Right lung (tissue), 5 donors: ENCODE data around the gene NAALADL2. TPM values are rescaled to one million over a fixed set of nuclear protein-coding genes. Genes with fewer than 3 reads are reported as not detected.
"Not testable (repeated sequence)": the region's sequence is repeated elsewhere in the genome, so short reads cannot be mapped to it uniquely, and the experiment has no call there.

Source experiments
- DNase-seq, 2 donors: peaks; one replicate each; pipeline ENCODE4 v3.0.0-alpha.2; 2013
- polyA plus RNA-seq, 5 donors: library from polyadenylated mRNA; unstranded; fragments of 120-200 nt; gene quantifications; one replicate each; pipeline versions ENCODE4 v1.2.1 to v1.2.3, GENCODE V29; 2013; ENCODE audit warnings: inconsistent platforms in 1 of 5, low replicate concordance in 1 of 5; ENCODE audit not compliant: insufficient read length in 5 of 5, insufficient read depth in 1 of 5

The NAALADL2 gene
- polyA plus RNA-seq, 5 donors, result 8.4 to 21.0 (median 18.4) TPM

DNA sequence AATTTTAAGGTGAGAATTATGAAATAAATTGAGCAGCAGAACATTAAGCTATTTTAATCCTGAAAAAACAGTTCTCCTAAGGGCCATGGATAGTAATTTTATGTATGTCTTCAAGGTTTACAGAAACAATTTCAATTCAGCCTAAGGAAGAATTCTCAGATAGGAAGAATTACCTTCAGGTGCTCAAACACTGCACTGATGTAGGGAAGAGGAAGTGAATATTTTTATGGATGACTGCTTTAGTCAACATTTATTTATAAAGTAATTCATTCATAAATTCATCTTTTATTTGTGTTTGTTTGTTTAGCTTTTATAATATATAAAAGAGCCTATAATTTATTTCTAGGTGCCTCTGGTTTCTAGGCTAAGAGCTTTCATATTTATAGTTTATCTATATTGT, 620.7 kb downstream of the NAALADL2 start:
- no peak for DNase-seq

DNA sequence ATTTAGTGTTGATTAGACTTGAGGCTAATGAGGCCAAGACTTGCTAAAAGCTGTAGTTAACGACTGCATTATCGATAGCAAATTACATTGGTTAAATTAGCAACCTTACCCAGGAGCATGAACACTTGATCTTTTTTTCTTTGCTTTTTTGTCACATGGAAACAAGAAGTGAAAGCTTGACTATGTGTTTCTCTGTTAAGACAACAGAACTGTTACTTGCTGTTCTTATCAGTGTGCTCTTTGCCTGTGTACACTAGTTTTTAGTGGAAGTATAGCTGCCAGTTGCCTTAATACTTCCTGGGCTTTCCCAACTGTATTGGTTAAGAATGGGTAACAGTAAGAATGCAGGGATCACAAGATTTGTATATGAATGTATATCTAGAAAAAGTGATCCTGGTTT, 625.5 kb downstream of the NAALADL2 start:
- no peak for DNase-seq

DNA sequence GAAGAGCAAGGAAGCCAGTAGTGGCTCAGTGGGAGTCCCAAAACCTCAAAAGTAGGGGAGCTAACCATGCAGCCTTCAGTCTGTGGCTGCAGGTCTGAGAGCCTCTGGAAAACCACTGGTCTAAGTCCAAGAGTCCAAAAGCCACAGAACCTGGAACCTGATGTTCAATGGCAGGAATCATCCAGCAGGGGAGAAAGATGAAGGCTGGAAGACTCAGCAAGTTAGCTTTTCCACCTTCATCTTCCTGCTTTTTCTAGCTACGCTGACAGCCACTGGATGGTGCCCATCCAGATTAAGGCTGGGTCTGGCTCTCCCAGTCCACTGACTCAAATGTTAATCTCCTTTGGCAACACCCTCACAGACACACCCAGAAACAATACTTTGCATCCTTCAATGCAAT, 626.3 kb downstream of the NAALADL2 start:
- no peak for DNase-seq

DNA sequence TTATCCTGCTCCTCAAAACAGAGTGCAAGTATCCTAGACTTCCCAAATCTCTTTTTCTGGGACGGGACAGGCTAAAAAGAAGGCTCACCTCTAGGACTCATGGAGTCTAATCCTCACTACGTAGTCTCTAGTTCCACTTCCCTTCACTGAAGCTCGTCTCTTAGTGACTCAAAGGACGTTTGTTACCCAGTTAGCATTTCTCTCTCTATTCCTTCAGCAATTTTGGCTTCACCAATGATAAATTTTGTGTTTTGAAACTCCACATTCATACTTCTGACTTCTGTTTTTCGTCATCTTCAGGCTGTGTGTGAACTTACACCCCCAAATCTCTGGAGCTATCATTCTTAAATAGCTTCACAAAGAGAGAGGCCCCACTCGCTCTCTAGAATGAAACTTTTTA, 627.1 kb downstream of the NAALADL2 start:
- no peak for DNase-seq

DNA sequence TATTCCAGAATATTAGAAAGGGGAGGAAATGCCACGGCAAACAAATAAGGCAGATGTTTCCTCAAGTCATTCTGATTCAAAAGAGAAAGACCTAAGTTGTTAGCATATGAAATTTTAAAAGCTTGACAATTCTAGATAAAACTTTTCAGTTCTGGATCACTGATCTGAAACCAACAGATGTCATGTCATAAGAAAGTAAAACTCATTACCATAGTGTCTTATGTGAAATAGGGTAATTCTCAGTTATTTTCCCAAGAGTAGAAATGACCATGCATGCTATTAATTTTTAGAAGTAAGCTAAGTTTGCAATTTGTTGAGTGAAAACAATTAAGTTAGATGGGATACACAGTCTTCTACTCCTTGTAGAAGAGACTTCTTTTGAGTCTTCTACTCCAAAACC, 630.3 kb downstream of the NAALADL2 start:
- DNase-seq, result no peak

DNA sequence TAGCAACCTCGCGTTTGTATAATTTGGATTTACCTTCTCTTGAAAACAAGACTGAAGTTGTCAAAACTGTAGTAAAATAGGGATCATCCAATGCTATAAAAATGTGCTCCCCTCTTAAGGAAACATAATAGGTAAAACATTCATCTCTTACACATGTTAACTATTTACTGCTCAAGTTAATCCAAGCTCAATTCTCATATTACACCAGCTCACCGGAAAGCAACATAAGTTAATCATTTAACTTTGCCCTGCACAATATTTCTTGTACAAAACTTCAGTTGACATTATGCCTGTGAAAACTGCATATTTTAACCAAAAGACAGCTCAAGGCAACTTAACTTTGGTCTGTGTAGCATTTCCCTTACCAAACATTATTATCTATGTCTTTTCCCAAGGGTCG, 634.2 kb downstream of the NAALADL2 start:
- DNase-seq, result no peak

DNA sequence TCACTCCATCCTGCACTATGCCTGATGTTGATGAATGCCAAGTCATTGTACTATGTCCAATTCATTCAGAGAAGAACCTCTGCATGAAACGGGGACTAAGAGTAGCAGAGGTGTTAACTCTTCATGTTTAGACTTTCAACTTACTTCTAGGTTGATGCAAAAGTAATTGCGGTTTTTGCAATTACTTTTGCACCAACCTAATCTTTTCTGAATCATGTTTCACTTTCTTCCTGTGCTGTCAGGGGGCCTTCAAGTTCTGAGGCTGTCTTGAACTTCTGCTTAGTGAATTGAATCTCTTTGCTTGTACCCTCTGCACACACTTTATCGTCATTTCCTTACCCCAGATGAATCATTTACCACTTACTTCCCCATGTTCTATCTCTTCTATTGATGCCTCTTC, 636.2 kb downstream of the NAALADL2 start:
- DNase-seq, result no peak

DNA sequence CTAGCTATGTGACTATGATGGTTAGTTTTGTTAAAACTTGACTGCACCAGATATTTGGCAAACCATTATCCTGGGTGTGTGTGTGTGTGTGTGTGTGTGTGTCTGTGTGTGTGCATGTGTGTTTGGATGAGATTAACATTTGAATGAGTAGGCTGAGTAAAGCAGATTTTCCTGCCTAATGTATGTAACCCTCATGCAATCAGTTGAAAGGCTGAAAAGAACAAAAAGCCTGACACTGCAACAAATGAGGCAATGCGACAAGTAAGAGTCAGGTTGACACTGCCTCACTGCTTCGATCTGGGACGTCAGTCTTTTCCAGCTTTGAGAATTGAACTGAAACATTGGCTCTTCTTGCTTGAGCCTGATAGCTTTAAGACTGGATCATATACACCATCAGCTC, 643.0 kb downstream of the NAALADL2 start:
- DNase-seq, result no peak

DNA sequence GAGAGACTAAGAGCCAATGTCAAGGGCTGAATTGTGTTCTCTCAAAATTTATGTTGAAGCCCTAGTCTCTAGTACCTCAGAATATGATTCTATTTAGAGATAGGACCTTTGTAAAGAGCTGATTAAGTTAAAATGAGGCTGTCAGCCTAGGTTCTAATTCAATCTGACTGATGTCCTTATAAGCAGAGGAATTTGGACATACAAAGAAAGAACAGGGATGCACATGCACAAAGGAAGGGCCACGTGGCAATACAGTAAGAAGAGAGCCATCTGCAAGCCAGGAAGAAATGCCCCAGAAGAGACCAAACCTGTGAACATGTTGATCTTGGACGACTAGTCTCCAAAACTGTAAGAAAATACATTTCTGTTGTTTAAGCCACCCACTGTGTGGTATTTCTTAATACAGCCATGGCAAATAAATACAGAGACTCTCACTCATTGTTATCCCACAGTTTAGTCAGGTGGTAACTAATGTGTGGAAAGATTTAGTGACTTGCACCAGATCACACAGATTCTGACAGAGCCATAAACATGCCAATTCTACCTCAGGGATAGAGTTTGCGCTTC, 652.2 kb downstream of the NAALADL2 start:
- no peak for DNase-seq

DNA sequence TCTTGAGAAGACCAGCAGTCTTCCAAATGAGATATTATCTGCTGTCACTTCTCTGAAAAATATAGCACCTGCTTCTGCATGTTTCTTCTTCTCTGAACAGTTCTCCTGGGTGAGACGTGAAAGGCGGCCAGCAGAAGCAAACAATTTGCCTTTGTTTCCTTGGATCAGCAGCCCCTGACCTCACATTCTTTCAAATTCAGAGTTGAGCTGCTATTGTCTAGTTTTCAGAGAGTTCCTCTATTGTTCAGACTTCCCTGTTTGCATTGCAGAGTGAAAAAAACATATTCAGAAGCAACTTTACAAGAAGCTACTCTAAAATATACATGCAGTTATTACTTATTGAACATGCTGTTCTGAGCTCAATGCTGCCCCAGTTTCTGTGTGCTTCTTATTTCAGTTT, 653.6 kb downstream of the NAALADL2 start:
- no peak for DNase-seq

DNA sequence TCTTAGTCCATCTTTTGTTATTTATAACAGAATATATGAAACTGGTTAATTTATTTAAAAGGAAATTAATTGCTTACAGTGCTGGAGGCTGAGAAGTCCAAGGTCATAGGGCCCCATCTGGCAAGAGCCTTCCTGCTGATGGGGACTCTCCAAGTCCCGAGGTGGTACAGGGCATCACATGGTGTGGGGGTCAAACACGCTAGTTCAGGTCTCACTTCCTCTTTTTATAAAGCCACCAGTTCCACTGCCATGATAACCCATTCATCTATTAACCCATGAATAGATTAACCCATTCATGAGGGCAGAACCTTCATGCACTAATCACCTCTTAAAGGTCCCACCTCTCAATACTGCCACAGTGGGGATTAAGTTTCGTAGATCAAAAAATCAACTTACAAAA, 659.3 kb downstream of the NAALADL2 start:
- DNase-seq, result no peak

DNA sequence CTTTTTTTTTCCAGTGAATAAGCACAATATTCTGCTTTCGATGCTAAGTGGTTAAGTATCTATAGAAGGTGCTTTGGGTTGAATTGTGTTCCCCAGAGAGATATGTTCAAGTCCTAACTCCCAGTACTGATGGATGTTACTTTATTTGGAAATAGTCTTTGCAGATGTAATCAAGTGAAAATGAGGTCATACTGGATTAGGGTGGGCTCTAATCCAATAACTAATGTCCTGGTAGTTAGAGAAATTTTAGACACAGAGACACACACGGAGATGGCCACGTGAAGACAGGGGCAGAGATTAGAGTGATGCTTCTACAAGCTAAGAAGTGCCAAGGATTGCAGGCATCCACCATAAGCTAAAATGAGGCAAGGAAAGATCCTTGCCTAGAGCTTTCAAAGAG, 662.3 kb downstream of the NAALADL2 start:
- no peak for DNase-seq

DNA sequence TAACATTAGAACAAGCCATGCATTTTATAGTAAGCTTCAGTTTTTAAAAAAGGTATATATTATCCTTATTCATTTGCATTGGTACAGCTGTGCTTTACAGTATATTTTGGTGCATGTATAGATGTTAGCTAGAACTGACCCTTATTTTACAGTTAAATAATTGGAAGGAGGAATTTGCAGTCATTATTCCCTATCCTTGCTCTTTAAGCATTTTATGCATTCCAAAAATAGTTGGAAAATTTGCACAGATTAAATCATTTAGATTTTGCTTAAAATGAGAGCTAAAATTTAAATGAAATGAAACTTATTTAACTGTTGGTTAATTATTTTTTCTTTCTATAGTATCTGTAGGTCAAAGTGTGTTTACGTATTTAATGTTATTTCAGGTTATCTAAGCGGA, 667.1 kb downstream of the NAALADL2 start:
- no peak for DNase-seq

DNA sequence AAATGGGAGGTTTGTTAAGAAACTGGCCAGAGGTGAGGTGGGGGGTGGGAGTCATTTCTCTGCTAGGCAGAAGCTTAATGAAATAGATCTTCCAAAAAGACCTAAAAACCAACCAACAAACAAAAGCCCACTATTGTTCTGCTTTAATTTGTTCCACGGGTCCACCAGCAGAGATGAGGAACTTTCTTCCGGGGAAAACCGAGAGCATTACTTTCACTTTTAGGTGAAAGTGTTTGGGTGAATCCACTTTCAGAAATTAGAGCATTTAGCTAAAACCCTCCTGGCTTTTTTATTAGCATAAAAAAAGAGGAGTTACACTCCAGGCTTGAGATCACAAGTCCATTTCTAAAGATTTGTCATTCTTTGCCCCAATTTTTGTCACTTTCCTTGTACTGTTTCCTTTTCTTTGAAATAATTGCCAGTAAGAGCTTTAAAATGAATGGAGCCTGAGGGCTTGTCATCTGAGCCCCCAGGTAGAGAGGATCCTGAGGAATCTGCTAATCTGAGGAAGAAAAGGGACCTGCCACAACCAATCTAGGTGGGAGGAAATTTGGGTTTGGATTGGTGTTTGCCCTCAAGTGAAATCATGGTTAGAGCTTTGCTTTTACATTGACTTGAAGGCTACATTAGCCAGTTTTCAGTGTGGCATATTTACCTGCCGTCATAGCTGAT, 667.6 kb downstream of the NAALADL2 start:
- peak in 1 of 2 donors; percentile 4 for DNase-seq

DNA sequence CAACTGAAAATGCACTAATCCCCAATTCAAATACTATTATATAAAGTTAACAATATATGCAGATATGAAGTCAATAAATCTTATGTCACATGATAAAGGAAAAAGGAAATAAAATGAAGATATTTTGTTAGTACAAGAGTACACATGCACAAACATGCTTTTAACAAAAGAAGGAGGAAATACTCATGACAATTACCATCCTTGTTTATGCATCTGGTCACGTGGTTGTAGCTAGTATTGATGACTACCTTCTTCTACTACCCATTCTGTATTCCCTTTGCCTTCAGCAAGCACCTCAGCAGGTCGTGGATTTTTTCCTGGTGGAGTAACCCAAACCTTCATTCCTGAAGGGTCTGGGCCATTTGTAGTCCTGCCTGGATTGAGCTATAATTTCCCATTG, 669.6 kb downstream of the NAALADL2 start:
- not testable (repeated sequence) for DNase-seq

DNA sequence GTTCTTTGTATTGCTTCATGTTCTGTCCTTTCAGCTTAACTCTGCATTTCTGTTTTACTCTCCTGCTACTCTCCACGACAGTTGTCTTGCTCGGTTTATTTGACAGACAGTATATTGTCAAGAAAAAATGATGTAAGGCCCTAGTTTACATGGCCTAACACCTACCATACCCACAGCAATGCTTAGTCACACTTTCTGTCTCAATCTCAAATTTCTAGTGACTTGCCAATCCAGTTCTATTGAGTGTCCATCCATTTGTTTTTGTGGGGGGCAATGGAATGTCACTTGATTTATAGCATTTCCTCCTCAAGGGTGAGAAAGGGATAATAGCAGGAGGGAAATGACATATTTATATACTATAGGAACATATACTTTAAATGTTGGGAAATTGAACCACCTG, 676.2 kb downstream of the NAALADL2 start:
- DNase-seq, result no peak

DNA sequence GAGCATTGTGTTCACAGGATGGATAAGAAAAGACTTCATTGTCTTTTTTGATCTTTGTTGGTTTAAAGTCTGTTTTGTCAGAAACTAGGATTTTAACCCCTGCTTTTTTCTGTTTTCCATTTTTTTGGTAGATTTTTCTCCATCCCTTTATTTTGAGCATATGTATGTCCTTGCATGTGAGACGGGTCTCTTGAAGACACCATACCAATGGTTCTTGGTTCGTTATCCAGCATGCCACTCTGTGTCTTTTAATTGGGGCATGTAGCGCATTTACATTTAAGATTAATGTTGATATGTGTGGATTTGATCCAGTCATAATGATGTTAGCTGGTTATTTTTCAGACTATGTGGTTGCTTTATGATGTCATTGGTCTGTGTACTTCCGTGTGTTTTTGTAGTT, 687.0 kb downstream of the NAALADL2 start:
- no peak for DNase-seq

DNA sequence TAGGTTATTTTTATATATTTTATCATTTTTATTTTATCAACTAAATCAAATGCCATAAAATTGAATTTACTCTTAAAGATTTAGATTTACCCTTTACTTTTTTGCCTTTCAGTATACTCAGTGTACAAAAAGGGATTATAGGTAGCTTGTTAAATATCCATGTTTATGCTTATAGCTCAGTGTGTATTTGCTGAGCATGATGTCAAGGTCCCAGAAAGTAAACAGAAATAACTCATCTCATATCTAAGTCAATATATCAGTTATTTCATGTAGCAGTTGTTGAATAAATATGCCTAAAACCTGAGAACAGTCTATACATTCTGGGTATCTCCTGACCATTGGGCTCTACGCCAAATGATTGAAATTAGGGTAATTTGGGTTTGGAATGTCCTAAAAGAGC, 693.8 kb downstream of the NAALADL2 start:
- DNase-seq, result no peak

DNA sequence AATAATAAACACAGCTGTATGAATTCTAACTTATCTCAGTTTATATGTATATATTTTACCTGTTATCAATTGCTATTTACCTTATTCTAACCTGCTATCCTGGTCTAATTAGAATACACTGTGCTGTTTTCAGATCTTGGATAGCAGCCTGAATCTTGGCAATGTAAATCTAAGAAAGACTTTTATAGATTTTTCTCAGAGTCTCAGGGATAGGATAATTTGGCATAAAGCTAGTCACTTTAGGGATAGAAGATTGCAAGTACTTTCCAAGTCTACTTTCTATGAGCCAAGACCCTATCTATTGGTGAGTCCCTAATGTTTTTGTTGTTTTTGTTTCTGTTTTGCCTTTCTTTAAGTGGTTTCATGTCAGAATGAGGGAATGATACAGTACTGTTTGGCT, 695.7 kb downstream of the NAALADL2 start:
- no peak for DNase-seq

DNA sequence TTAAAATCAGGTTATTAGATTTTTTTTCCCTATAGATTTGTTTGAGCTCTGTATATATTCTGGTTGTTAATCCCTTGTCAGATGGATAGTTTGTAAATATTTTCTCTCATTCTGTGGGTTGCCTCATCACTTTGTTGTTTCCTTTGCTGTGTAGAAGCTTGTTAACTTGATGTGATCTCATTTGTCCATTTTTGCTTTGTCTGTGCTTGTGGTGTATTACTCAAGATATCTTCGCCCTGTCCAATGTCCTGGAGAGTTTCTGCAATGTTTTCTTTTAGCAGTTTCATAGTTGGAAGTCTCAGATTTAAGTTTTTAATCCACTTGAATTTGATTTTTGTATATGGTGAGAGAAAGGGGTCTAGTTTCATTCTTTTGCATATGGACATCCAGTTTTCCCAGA, 699.1 kb downstream of the NAALADL2 start:
- no peak for DNase-seq

DNA sequence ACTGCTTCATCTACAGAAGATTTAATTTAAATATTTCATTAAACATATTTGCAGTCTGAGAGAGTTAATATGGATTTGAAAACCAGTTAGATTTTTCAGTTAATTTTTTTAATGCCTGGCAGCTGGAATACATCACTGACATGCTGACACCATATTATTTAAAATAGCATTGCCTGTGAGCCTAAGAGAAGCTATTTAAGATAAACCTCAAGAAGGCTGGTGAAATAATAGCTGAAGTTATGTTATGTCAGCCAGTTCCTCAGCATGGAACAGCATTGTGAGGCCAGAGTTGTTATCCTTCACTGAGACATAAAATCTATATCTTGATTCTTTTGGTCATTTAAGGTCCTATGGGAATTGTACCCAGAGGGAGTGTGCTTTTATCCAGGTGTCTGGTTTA, 705.2 kb downstream of the NAALADL2 start:
- DNase-seq, result peak in 1 of 2 donors; percentile 15

DNA sequence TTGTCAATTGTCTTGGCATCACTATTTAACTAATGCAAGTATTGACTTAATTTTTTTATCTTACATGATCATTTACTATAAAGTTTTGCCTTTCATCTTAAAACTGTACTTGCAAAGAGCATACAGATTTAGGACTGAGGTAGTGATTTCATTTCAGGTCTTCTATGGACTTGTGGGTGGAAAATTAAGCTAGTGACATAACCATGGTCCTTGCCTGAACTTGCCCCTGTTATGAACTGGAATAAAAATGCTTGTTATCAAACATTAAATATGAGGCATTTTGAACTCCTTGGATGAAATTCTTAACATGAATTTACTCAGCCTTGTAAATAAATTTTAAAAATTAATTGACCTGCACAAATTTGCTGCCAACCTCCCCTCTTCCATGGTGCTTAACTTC, 712.0 kb downstream of the NAALADL2 start:
- DNase-seq, result no peak

DNA sequence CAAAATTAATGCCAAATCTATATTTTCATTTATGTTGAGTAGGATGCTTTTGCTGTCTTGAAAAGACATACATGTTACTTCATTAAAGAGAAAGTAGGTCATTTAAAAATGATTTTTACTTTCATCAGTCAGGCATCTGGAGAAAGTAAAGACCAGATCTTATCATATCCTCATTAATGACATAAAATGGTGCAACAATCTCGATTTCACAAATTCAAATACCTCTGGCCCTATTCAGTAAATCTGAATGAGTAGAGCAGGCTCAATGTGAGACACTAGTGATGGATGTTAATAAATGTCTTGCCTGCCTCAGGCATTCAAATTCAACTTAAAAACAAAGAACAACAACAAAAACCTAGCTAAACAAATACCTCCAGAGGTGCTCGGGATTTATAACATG, 714.1 kb downstream of the NAALADL2 start:
- DNase-seq, result no peak

DNA sequence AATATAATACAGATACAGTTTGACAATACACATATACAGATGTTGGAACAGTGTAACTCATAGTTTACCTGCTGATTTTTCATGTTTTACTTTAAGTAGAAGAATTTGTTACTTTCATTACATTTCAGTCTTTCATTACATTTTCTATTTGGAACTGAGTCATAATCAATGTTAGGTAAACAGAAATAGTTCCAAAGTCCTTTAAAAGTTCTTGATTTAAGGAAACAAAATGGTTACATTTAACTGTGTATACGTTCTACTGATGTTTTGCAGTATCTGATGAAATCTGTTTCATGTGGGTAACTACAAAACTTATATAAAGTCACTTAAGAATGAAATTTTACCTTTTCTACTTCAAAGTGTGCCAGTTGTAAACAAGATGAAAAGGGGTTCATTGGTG, 721.2 kb downstream of the NAALADL2 start:
- DNase-seq, result no peak
